ENCODE data around the gene ITIH3.

Gene ITIH3

GRCh38 chr3:52830535-52831258 lies 36.1 kb downstream of the ITIH3 start, which contains the start of gene ITIH4:
TSS of gene ITIH4 (minus strand) at chr3:52830672. CDS start at chr3:52830642, 30 bp downstream.
- peak within 1 kb of the TSS; percentile 52 for H3K27ac ChIP-seq
- TF ChIP-seq ZFX (IDR thresholded peaks at IDR 0.05) = no peak

GRCh38 chr3:52831500-52832301 lies 37.1 kb downstream of the ITIH3 start:
- H3K27ac ChIP-seq = peak overlapping the region; percentile 52
- TF ChIP-seq ZFX (IDR thresholded peaks at IDR 0.05) (no peak), CTCF (conservative IDR thresholded peaks at IDR 0.05) (no peak)

- no peak for TF ChIP-seq ZFX (IDR thresholded peaks at IDR 0.05)
- no peak for TF ChIP-seq CTCF (conservative IDR thresholded peaks at IDR 0.05)
Observed at GRCh38 chr3:52833202-52833601, 38.6 kb downstream of the ITIH3 start.

GRCh38 chr3:52834871-52835501 lies 40.4 kb downstream of the ITIH3 start, which contains the start of gene MUSTN1:
TSS of gene MUSTN1 (minus strand) at chr3:52835019. CDS start at chr3:52834948, 71 bp downstream.
- H3K27ac ChIP-seq = no peak within 1 kb of the TSS
- TF ChIP-seq CTCF (conservative IDR thresholded peaks at IDR 0.05) = no peak
- TF ChIP-seq ZFX (IDR thresholded peaks at IDR 0.05) = no peak

More at GRCh38 chr3:52833202-52833601, 38.6 kb downstream of the ITIH3 start:
- H3K27ac ChIP-seq = no peak overlapping the region

- H3K27ac ChIP-seq = no peak overlapping the region
- TF ChIP-seq ZFX (IDR thresholded peaks at IDR 0.05) (no peak), CTCF (conservative IDR thresholded peaks at IDR 0.05) (no peak)
Observed at GRCh38 chr3:52835766-52836470, 41.3 kb downstream of the ITIH3 start.

- TF ChIP-seq CTCF (conservative IDR thresholded peaks at IDR 0.05) = no peak
- TF ChIP-seq ZFX (IDR thresholded peaks at IDR 0.05) = no peak
Observed at GRCh38 chr3:52836471-52836845, 41.9 kb downstream of the ITIH3 start.

GRCh38 chr3:52836986-52837385 lies 42.4 kb downstream of the ITIH3 start:
- TF ChIP-seq CTCF (conservative IDR thresholded peaks at IDR 0.05) (no peak), ZFX (IDR thresholded peaks at IDR 0.05) (no peak)
- no peak overlapping the region for H3K27ac ChIP-seq

More at GRCh38 chr3:52836471-52836845, 41.9 kb downstream of the ITIH3 start:
- no peak overlapping the region for H3K27ac ChIP-seq

Data from C4-2B (cell line).